Measurements from ENCODE around the gene SUN2.

- no peak for TF ChIP-seq TAF1 (IDR thresholded peaks at IDR 0.05; ENCODE audit: low read depth, low read length)
- TF ChIP-seq POLR2A (IDR thresholded peaks at IDR 0.05; ENCODE audit: low read depth, low read length), result no peak
- TF ChIP-seq POU2F2 (IDR thresholded peaks at IDR 0.05; ENCODE audit: low read depth, low read length), result no peak
- TF ChIP-seq POLR2AphosphoS5 (IDR thresholded peaks at IDR 0.05; ENCODE audit: low read depth, low read length), result no peak
- no peak for TF ChIP-seq SPI1 (IDR thresholded peaks at IDR 0.05; ENCODE audit: low read depth, low read length)
Measured at GRCh38 chr22:38788846-38789245, 33.0 kb upstream of the SUN2 start.

All from GM12891 (cell line).